Left ventricle myocardium inferior (tissue), 1 donor: Measurements from ENCODE around the gene SMCO1. TPM values are rescaled to one million over a fixed set of nuclear protein-coding genes. Genes with fewer than 3 reads are reported as not detected.

Experiments
- DNase-seq: peaks from one replicate; pipeline ENCODE4 v3.0.0-alpha.2; 2020
- H3K27ac ChIP-seq: fragments of 200-600 bp; replicated peaks from 2 replicates; pipeline ENCODE4 v1.8.0; 2021
- H3K27me3 ChIP-seq: fragments of 200-600 bp; 2 replicates; pipeline ENCODE4 v1.8.0; 2021; ENCODE audit warnings: low read depth
- H3K36me3 ChIP-seq: fragments of 200-600 bp; 2 replicates; pipeline ENCODE4 v1.8.0; 2021
- H3K4me1 ChIP-seq: fragments of 200-600 bp; 2 replicates; pipeline ENCODE4 v1.8.0; 2021
- H3K4me3 ChIP-seq: fragments of 200-600 bp; 2 replicates; pipeline ENCODE4 v1.8.0; 2021; ENCODE audit warnings: mild to moderate bottlenecking, moderate library complexity
- H3K9me3 ChIP-seq: fragments of 200-600 bp; replicated peaks from 2 replicates; pipeline ENCODE4 v1.8.0; 2021
- CTCF ChIP-seq: fragments of 200-600 bp; IDR thresholded peaks from 2 replicates; pipeline ENCODE4 v1.8.0; 2021; ENCODE audit warnings: antibody characterized with exemption, mild to moderate bottlenecking, borderline replicate concordance
- intact Hi-C: fragments of 100-400 bp; cut with micrococcal nuclease; formaldehyde crosslinking; loops from one replicate; pipeline ENCODE4 v1.11.0; 2022
- total RNA-seq: library from RNA; stranded (reverse); fragmentation: NEBNext Ultra II Directional; extraction: Animal tissue kit (Norgen Biotek cat#: 25700); gene quantifications from one replicate; pipeline ENCODE4 v1.2.1, GENCODE V29; 2021
- donor health status: DM: no; HTN: yes; CAD: no; lungs with severe emphysema.

Gene SMCO1
- total RNA-seq, 1 donor from 2014 or later: 73.0 TPM

DNA sequence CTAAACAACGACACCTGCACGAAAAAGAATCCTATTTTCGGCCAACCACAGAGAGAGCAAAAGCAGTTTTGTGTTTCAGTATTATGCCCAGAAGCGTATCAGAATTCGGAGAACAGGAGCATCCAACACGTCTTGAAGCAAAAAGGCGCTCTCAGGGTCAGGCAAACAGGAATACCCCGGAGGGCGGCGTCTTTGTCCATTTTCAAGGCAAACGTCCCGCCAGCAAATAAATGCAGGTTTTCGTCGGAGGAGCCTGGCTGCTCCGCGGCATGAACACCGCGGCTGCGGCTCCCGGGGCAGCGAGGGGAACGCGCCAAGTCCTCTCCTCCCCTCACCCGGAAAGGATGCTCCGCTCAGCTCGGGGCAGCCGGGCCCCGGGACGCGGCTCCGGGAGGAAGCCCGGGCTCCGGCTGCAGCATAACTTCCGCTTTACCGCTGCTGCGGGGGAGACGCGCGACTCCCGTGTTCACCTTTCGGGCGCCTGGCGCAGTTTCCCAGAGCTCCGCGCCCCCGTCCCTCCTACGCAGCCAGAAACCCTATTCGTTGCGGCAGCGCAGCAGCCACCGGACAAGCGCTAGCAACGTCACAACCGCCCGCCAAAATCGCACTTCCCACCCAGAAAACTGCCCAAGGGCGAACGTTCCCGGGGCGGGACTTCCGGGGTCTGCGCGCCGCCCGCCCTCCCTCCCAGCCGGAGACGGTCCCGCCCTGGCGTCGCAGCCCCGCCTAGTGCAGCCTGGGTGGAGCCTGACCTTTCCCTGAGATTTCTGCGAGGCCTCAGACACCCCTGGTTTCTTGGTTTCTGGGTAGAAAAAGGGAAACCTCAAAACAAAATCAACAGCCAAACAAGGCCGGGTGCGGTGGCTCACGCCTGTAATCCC, 11.7 kb downstream of the SMCO1 start, which contains the start of gene RNF168:
TSS of gene RNF168 (minus strand) at position 573 of the 881 bp plus-strand sequence. CDS start 595 bp downstream, outside the sequence.
- intact Hi-C loops: no loop called here
- peaks cover 22% of the 10 kb centered on the region for H3K36me3 ChIP-seq
- peak within 1 kb of the TSS; percentile 99 for H3K27ac ChIP-seq
- H3K4me3 ChIP-seq: peak within 1 kb of the TSS; percentile 99
- peaks cover 13% of the 10 kb centered on the region for H3K9me3 ChIP-seq
- H3K27me3 ChIP-seq: no peaks in the 10 kb centered on the region
- DNase-seq: peak; percentile 97
- peaks cover 56% of the 10 kb centered on the region for H3K4me1 ChIP-seq
- TF ChIP-seq CTCF: no peak

GRCh38 chr3:196502775-196503195, 12.4 kb downstream of the SMCO1 start:
- TF ChIP-seq CTCF: peak; percentile 10
- H3K9me3 ChIP-seq: peaks cover 13% of the 10 kb centered on the region
- intact Hi-C loops: no loop called here
- H3K27me3 ChIP-seq: no peaks in the 10 kb centered on the region
- peak overlapping the region; percentile 99 for H3K27ac ChIP-seq
- peak; percentile 48 for DNase-seq
- H3K4me1 ChIP-seq: peaks cover 62% of the 10 kb centered on the region
- H3K36me3 ChIP-seq: peaks cover 16% of the 10 kb centered on the region
- peak overlapping the region; percentile 99 for H3K4me3 ChIP-seq

DNA sequence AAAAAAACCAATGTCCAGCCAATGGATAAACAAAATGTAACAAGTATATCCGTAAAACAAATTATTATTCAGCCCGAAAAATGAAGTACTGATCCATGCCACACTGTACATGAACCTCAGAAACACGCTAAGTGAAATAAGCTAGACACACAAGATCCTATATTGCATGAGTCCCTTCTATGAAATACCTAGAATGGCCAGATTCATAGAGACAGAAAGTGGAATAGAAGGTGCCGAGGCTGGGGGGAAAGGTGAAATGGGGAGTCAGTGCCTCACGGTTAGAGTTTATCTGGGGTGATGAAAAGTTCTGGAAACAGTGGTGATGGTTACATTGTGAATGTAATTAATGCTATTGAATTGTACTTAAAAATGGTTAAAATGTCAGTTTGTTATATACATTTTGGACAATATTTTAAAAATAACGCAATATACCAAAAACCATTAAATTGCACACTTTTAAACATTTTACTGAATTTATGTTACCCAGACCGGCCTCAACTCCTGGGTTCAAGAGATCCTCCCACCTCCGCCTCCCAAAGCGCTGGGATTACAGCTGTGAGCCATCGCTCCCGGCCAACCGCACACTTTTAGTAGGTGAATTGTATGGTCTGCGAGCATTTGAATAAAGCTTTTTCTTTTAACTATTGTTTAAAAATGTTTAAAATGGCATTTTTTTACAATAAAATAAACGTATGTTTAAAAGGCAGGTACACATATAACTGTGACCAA, 13.7 kb downstream of the SMCO1 start:
- intact Hi-C loops: no loop called here
- peaks cover 67% of the 10 kb centered on the region for H3K4me1 ChIP-seq

DNA sequence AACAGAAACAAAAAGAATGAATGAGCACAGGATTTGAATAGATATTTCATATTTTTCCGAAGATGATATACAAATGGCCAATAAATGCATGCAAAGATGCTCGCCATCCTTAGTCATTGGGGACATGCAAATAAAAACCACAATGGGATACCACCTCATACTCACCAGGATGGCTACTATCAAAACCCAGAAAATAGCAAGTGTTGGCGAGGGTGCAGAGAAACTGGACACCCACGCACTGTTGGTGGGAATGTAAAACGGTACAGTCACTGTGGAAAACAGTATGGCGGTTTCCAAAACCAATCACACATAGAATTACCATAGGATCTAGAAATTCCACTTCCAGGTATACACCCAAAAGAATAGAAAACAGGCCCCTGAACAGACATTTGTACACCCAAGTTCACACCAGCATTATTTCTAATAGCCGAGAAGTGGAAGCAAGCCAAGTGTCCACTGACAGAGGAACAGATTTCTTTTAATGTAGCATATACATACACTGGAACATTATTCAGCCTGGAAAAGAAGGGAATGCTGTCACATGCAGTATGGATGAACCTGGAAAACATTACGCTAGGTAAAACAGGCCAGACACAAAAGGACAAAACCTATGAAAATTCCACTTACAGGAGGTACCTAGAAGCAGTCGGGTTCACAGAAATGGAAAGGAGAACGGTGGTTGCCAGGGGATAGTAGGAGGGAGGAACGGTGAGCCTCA, 15.2 kb downstream of the SMCO1 start:
- Histone ChIP-seq H3K9me3 (no peaks in the 10 kb centered on the region), H3K27me3 (no peaks in the 10 kb centered on the region), H3K27ac (peak overlapping the region; percentile 99), H3K4me1 (peaks cover 73% of the 10 kb centered on the region), H3K4me3 (peak overlapping the region; percentile 99), H3K36me3 (no peaks in the 10 kb centered on the region)
- TF ChIP-seq CTCF: no peak
- DNase-seq: no peak
- intact Hi-C loops: no loop called here

More for the DNA sequence above, 13.7 kb downstream of the SMCO1 start:
- no peak for TF ChIP-seq CTCF
- Histone ChIP-seq H3K9me3 (peaks cover 3% of the 10 kb centered on the region), H3K4me3 (peak overlapping the region; percentile 99), H3K36me3 (peaks cover 5% of the 10 kb centered on the region), H3K27ac (peak overlapping the region; percentile 99), H3K27me3 (no peaks in the 10 kb centered on the region)
- no peak for DNase-seq

DNA sequence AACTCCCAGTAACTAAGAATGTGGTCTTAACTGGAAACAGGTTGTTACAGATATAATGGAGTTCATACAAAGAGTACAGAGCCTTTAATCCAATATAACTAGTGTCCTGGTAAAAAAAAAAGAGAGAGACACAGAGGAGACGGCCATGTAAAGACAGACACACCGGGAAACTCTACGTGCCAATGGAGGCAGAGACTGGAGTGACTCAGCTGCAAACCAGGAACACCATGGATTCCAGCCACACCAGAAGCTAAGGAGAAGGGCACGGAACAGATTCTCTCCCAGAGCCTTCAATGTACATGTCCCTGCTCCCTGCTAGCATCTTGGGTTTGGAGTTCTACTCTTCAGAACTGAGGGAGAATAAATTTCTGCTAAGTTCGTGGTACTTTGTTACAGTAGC, 16.1 kb downstream of the SMCO1 start:
- intact Hi-C loops: no loop called here
- no peaks in the 10 kb centered on the region for H3K9me3 ChIP-seq
- no peaks in the 10 kb centered on the region for H3K27me3 ChIP-seq
- no peaks in the 10 kb centered on the region for H3K36me3 ChIP-seq
- no peak for DNase-seq
- H3K27ac ChIP-seq: peak overlapping the region; percentile 99
- peak overlapping the region; percentile 99 for H3K4me3 ChIP-seq
- peaks cover 78% of the 10 kb centered on the region for H3K4me1 ChIP-seq
- no peak for TF ChIP-seq CTCF
